GM19328 (cell line): ENCODE data around the gene DDR1.

Source experiments
- ATAC-seq: cut with Tn5 transposase; IDR thresholded peaks from one replicate; pipeline ENCODE4 v1.9.1; 2021; ENCODE audit warnings: mild to moderate bottlenecking, moderate library complexity; ENCODE audit not compliant: unreplicated experiment

Gene DDR1

GRCh38 chr6:30879684-30880427, 4.5 kb upstream of the DDR1 start:
- ATAC-seq: no peak

- ATAC-seq: no peak
Observed at GRCh38 chr6:30880698-30881252, 3.5 kb upstream of the DDR1 start.

- ATAC-seq: no peak
Observed at GRCh38 chr6:30881392-30882203, 2.7 kb upstream of the DDR1 start.

GRCh38 chr6:30882204-30882758, 2.0 kb upstream of the DDR1 start:
- no peak for ATAC-seq

GRCh38 chr6:30882759-30883684, 1.3 kb upstream of the DDR1 start:
- ATAC-seq: no peak

- no peak for ATAC-seq
Observed at GRCh38 chr6:30884521-30885480, 482 bp downstream of the DDR1 start.

GRCh38 chr6:30885481-30885998, 1.2 kb downstream of the DDR1 start:
- ATAC-seq: no peak

- no peak for ATAC-seq
Observed at GRCh38 chr6:30885999-30886896, 1.9 kb downstream of the DDR1 start.

- no peak for ATAC-seq
Observed at GRCh38 chr6:30886897-30887255, 2.6 kb downstream of the DDR1 start.

- no peak for ATAC-seq
Observed at GRCh38 chr6:30887901-30888815, 3.8 kb downstream of the DDR1 start.

GRCh38 chr6:30888816-30889495, 4.6 kb downstream of the DDR1 start:
- ATAC-seq: no peak

GRCh38 chr6:30889496-30889885, 5.2 kb downstream of the DDR1 start:
- ATAC-seq: no peak

- no peak for ATAC-seq
Observed at GRCh38 chr6:30889921-30890645, 5.8 kb downstream of the DDR1 start.

- ATAC-seq: no peak
Observed at GRCh38 chr6:30890646-30891449, 6.5 kb downstream of the DDR1 start.

- ATAC-seq: no peak
Observed at GRCh38 chr6:30891450-30891723, 7.1 kb downstream of the DDR1 start.
